OCI-LY1 (cell line): ENCODE measurements around the gene EMID1.

Experiments
- EZH2 ChIP-seq: fragments of 200-600 bp; sonication (generic), shearing (Covaris generic); IDR thresholded peaks from 2 replicates; pipeline ENCODE4 v1.8.0; 2017; ENCODE audit warnings: borderline replicate concordance, mixed run types, mild to moderate bottlenecking, antibody characterized with exemption, low read length, moderate library complexity, mixed read lengths
- TF ChIP-seq, protein P1 (sequence below): fragments of 200-600 bp; sonication (generic), shearing (Covaris generic); IDR thresholded peaks from 2 replicates; pipeline ENCODE4 v1.5.1; 2017; ENCODE audit warnings: mild to moderate bottlenecking, antibody characterized with exemption, low read length, moderate library complexity, mixed read lengths

GRCh38 chr22:29266564-29267461 lies 61.1 kb downstream of the EMID1 start:
- TF ChIP-seq, protein P1, sequence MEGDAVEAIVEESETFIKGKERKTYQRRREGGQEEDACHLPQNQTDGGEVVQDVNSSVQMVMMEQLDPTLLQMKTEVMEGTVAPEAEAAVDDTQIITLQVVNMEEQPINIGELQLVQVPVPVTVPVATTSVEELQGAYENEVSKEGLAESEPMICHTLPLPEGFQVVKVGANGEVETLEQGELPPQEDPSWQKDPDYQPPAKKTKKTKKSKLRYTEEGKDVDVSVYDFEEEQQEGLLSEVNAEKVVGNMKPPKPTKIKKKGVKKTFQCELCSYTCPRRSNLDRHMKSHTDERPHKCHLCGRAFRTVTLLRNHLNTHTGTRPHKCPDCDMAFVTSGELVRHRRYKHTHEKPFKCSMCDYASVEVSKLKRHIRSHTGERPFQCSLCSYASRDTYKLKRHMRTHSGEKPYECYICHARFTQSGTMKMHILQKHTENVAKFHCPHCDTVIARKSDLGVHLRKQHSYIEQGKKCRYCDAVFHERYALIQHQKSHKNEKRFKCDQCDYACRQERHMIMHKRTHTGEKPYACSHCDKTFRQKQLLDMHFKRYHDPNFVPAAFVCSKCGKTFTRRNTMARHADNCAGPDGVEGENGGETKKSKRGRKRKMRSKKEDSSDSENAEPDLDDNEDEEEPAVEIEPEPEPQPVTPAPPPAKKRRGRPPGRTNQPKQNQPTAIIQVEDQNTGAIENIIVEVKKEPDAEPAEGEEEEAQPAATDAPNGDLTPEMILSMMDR = no peak
- no peak for TF ChIP-seq EZH2
